Gastroesophageal sphincter (tissue), 4 donors: Measurements from ENCODE around the gene LILRA6. TPM values are rescaled to one million over a fixed set of nuclear protein-coding genes. Genes with fewer than 3 reads are reported as not detected.
"Not testable (repeated sequence)": the region's sequence is repeated elsewhere in the genome, so short reads cannot be mapped to it uniquely, and the experiment has no call there.

Experiments used
- ATAC-seq: fragments of 150-250 bp; one replicate; pipeline ENCODE4 v1.9.1; 2016; ENCODE audit warnings: mild to moderate bottlenecking, moderate library complexity
- H3K27ac ChIP-seq, 4 donors: fragments of 200-600 bp; sonication (generic) in 3 of 4; 1 replicate in 3 of 4; 2 replicates in 1 of 4; pipeline ENCODE4 v1.5.1; 2016 to 2019
- H3K27me3 ChIP-seq: fragments of 200-600 bp; sonication (generic); one replicate; pipeline ENCODE4 v1.5.1; 2019
- H3K36me3 ChIP-seq, 2 donors: fragments of 200-600 bp; sonication (generic); one replicate each; pipeline ENCODE4 v1.5.1; 2019; ENCODE audit warnings: control low read depth in 1 of 2
- H3K4me1 ChIP-seq, 3 donors: fragments of 200-600 bp; sonication (generic); 1 replicate in 2 of 3; 2 replicates in 1 of 3; pipeline ENCODE4 v1.5.1; 2016 to 2019; ENCODE audit warnings: control low read depth in 2 of 3
- H3K4me3 ChIP-seq, 2 donors: fragments of 200-600 bp; sonication (generic); one replicate each; pipeline ENCODE4 v1.5.1; 2019; ENCODE audit warnings: mild to moderate bottlenecking in 1 of 2, moderate library complexity in 1 of 2
- H3K9me3 ChIP-seq, 3 donors: fragments of 200-600 bp; sonication (generic); one replicate each; pipeline ENCODE4 v1.5.1; 2017 to 2019; ENCODE audit warnings: control low read depth in 2 of 3
- CTCF ChIP-seq, 4 experiments: fragments of 200-600 bp in 2 of 4; fragments of 450-650 bp in 2 of 4; sonication (generic) in 1 of 4; IDR thresholded peaks; one replicate each; pipeline ENCODE4 v1.5.1; 2017 to 2019; ENCODE audit warnings: antibody characterized with exemption in 4 of 4, mild to moderate bottlenecking in 2 of 4, moderate library complexity in 2 of 4
- EP300 ChIP-seq: sonication (generic); formaldehyde crosslinking; IDR thresholded peaks from one replicate; pipeline ENCODE4 v1.6.1; 2017; ENCODE audit warnings: antibody characterized with exemption, mild to moderate bottlenecking
- POLR2A ChIP-seq, 2 donors: fragments of 450-650 bp; IDR thresholded peaks; one replicate each; pipeline ENCODE4 v1.6.1; 2017; ENCODE audit warnings: antibody characterized with exemption in 2 of 2, mild to moderate bottlenecking in 2 of 2, moderate library complexity in 1 of 2
- POLR2AphosphoS5 ChIP-seq: sonication (generic); formaldehyde crosslinking; IDR thresholded peaks from one replicate; pipeline ENCODE4 v1.6.1; 2017; ENCODE audit warnings: antibody characterized with exemption
- WGBS, 2 donors: methylation state at CpG; one replicate each; pipeline ENCODE4 v1.1.5; 2018; ENCODE audit warnings: low coverage in 1 of 2; 5-methylcytosine and 5-hydroxymethylcytosine counted together
- total RNA-seq, 4 donors: library from RNA; depleted of rRNA; stranded (reverse); fragments of >200 nt; gene quantifications; one replicate each; pipeline ENCODE4 v1.1.0, GENCODE V29; 2016

The LILRA6 gene
- total RNA-seq, 4 donors from 2014 or later, result 0.31 to 4.2 (median 2.2) TPM

- Histone ChIP-seq H3K9me3 (no peaks in the 10 kb centered on the region), H3K36me3 (peaks cover 0 to 50% of the 10 kb centered on the region in 2 donors), H3K27ac (peak overlapping the region; percentile 92 to 96 (median 94)), H3K4me1 (peaks cover 0 to 59% (median 20%) of the 10 kb centered on the region in 3 donors), H3K4me3 (peak overlapping the region; percentile 56 to 63), H3K27me3 (no peaks in the 10 kb centered on the region)
- WGBS, 2 donors, result no CpG with 5 or more reads among the region's 28 CpGs
- TF ChIP-seq POLR2A (IDR thresholded peaks at IDR 0.05) (no peak), EP300 (no peak), CTCF (IDR thresholded peaks at IDR 0.05) (no peak), POLR2AphosphoS5 (no peak)
- ATAC-seq, result peak; percentile 2
Observed at GRCh38 chr19:54201172-54201701, 41.4 kb downstream of the LILRA6 start.

- Histone ChIP-seq H3K27me3 (no peaks in the 10 kb centered on the region), H3K36me3 (peaks cover 0 to 45% of the 10 kb centered on the region in 2 donors), H3K4me1 (peaks cover 0 to 41% (median 20%) of the 10 kb centered on the region in 3 donors), H3K9me3 (no peaks in the 10 kb centered on the region), H3K27ac (peak overlapping the region in 1 of 4 donors; percentile 96), H3K4me3 (no peak overlapping the region)
- 81 to 91% methylated on average over 2 to 16 of the region's 16 CpGs for WGBS, 2 donors
- ATAC-seq, result no peak
- TF ChIP-seq POLR2A (IDR thresholded peaks at IDR 0.05) (no peak), POLR2AphosphoS5 (no peak), CTCF (IDR thresholded peaks at IDR 0.05) (no peak), EP300 (no peak)
Observed at GRCh38 chr19:54199401-54199800, 43.2 kb downstream of the LILRA6 start.

GRCh38 chr19:54197121-54197520, 45.5 kb downstream of the LILRA6 start:
- Histone ChIP-seq H3K4me1 (peaks cover 0 to 30% (median 9%) of the 10 kb centered on the region in 3 donors), H3K9me3 (no peaks in the 10 kb centered on the region), H3K4me3 (no peak overlapping the region), H3K27me3 (no peaks in the 10 kb centered on the region), H3K36me3 (peaks cover 0 to 40% of the 10 kb centered on the region in 2 donors), H3K27ac (no peak overlapping the region)
- no peak for ATAC-seq
- WGBS, 2 donors, result 82 to 86% methylated on average over 2 of the region's 3 CpGs
- TF ChIP-seq EP300, result no peak
- TF ChIP-seq POLR2A (IDR thresholded peaks at IDR 0.05), result no peak
- TF ChIP-seq POLR2AphosphoS5, result no peak
- no peak for TF ChIP-seq CTCF (IDR thresholded peaks at IDR 0.05)

- Histone ChIP-seq H3K4me1 (peaks cover 0 to 30% (median 9%) of the 10 kb centered on the region in 3 donors), H3K9me3 (no peaks in the 10 kb centered on the region), H3K36me3 (peaks cover 0 to 34% of the 10 kb centered on the region in 2 donors), H3K4me3 (no peak overlapping the region), H3K27me3 (no peaks in the 10 kb centered on the region), H3K27ac (no peak overlapping the region)
- TF ChIP-seq POLR2A (IDR thresholded peaks at IDR 0.05) (no peak), POLR2AphosphoS5 (no peak), EP300 (no peak), CTCF (IDR thresholded peaks at IDR 0.05) (no peak)
- no peak for ATAC-seq
- 94% methylated on average over 5 to 7 of the region's 7 CpGs for WGBS, 2 donors
Observed at GRCh38 chr19:54196536-54196935, 46.1 kb downstream of the LILRA6 start.

GRCh38 chr19:54194463-54194862, 48.1 kb downstream of the LILRA6 start:
- not testable (repeated sequence) for H3K27me3 ChIP-seq, H3K9me3 ChIP-seq, ATAC-seq, H3K4me3 ChIP-seq, H3K27ac ChIP-seq
- H3K36me3 ChIP-seq, result peaks cover 0 to 30% of the 10 kb centered on the region in 2 donors
- WGBS, 2 donors, result 83 to 87% methylated on average over 2 to 5 of the region's 12 CpGs
- H3K4me1 ChIP-seq, result peaks cover 0 to 21% (median 10%) of the 10 kb centered on the region in 3 donors
